HG03103 (cell line): ENCODE measurements around the gene COL7A1.
"Not testable (repeated sequence)": the region's sequence is repeated elsewhere in the genome, so short reads cannot be mapped to it uniquely, and the experiment has no call there.

ENCODE experiments used
- ATAC-seq: cut with Tn5 transposase; IDR thresholded peaks from one replicate; pipeline ENCODE4 v1.9.1; 2021; ENCODE audit warnings: low read depth; ENCODE audit not compliant: unreplicated experiment

Gene COL7A1

DNA sequence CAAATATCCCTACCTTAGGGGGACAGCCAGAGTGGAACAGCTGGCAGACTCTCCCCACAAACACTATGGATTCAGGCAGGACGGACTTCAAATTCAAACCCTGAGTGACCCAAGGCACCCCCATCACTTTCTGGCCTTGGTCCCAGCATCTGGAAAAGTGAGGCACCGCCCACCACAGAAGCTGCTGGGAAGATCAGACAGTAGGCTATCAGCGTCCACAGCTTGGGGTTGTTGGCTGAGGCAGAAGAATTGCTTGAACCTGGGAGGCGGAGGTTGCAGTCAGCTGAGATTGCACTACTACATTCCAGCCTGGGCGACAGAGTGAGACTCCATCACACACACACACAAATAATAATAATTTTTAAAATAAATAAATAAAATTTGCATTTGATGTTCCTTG lies 47.0 kb downstream of the COL7A1 start:
- no peak for ATAC-seq

DNA sequence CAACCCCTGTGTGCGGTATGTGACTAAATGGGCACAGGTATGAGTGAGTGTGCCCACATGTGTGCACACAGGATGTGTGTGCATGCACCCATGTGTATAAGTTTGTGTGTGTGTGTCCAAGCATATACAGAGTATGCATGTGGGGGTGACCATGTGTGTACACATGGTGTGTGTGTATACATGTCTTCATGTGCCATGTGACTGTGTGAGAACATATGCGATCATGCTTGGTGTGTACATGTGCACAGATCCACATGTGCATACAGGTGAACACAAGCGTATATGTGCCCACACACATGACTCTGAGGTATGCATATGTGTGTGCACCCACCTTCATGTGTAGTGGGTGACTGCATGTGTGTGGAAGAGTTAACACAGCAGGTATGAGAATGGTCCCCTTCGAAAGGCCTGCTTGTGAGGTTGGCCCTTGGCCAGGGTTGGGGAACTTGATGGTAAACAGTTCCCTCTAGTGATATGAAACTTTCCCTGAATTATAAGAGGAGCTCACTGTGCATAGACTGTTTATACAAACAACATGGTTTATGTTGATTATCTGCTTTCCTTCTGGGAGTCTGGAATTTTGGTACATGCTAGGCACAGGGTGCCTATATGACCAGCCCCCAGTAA lies 48.8 kb downstream of the COL7A1 start:
- ATAC-seq: no peak

- ATAC-seq: no peak
Observed at GRCh38 chr3:48544141-48544540, 51.0 kb downstream of the COL7A1 start.

GRCh38 chr3:48543271-48543866 lies 51.8 kb downstream of the COL7A1 start:
- no peak for ATAC-seq

DNA sequence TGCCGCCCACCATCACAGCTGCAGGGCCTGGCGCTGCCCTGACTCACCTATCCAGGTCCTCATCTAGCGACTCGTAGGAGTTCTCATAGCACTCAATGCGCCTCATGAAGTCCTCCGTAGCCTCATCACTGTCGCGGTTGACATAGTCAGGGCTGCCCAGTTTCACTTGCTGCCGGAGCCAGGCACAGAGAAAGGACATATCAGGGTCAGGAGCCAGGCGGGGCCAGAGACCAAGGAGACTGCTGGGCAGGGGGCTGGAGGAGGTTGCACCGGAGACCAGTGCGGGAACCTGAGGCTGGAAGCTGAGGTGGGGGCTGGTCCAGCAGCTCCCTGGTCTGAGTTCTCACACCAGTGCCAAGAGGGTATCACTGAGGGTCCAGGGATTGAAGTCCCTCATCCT lies 56.7 kb downstream of the COL7A1 start:
- no peak for ATAC-seq

DNA sequence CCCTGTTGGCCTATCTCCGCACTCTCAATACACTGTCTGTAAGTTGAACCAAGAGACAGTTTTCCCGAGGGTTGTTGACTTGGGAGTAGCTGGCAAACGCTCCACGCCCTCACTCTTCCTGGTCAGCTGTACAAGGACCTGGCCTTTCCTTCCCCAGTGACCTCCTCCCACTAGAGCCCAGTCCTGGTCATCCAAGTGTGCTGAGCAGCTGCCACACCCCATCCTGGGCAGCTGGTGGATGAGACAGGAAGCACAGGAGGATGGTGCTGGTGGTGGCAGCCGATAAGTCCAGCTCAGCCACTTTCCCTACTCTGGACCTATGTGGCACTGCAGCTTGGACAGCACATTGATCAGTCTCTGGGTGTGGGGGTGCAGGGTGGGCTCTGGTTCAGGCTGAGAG lies 58.3 kb downstream of the COL7A1 start:
- ATAC-seq: no peak

- no peak for ATAC-seq
Observed at GRCh38 chr3:48536116-48536515, 59.0 kb downstream of the COL7A1 start.

DNA sequence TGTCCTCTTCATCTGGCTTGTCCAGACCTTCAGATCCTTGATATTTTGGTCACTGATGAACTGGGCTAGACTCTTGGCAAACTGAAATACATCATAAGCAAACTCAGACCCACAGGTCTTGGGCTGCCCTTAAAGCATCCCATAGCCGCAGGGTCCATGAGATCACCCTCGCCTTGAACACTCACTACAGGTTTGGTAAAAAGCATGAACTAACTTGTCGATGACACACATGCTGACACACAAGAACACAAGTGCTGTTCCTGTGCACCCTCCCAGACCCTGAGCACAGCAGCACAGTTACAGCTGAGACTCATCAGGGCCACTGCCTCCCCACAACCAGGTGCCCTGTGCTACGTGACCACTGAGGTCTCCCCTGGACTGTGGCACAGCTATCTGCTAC lies 59.6 kb downstream of the COL7A1 start:
- no peak for ATAC-seq

- no peak for ATAC-seq
Observed at GRCh38 chr3:48532977-48533337, 62.2 kb downstream of the COL7A1 start.

GRCh38 chr3:48532271-48532976 lies 62.7 kb downstream of the COL7A1 start:
- no peak for ATAC-seq

- not testable (repeated sequence) for ATAC-seq
Observed at GRCh38 chr3:48530701-48531100, 64.4 kb downstream of the COL7A1 start.

GRCh38 chr3:48528754-48529153 lies 66.4 kb downstream of the COL7A1 start:
- ATAC-seq: no peak

DNA sequence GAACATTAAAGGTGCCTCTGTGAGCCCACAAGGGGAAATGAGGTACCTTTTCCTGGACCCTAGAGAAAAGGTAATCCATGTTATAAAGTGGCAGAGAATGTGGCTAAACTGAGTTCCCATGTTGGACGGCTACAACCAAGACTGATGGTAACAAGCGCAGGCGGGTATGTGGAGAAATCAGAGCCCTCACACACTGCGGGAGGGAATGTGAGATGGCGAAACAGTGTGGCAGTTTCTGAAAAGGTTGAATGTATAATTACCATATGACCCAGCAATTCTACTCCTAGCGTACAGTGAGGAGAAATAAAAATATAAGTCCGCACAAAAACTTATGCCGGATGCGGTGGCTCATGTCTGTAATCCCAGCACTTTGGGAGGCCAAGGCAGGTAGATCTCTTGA lies 67.1 kb downstream of the COL7A1 start:
- ATAC-seq: no peak

- ATAC-seq: no peak
Observed at GRCh38 chr3:48524970-48525369, 70.2 kb downstream of the COL7A1 start.

DNA sequence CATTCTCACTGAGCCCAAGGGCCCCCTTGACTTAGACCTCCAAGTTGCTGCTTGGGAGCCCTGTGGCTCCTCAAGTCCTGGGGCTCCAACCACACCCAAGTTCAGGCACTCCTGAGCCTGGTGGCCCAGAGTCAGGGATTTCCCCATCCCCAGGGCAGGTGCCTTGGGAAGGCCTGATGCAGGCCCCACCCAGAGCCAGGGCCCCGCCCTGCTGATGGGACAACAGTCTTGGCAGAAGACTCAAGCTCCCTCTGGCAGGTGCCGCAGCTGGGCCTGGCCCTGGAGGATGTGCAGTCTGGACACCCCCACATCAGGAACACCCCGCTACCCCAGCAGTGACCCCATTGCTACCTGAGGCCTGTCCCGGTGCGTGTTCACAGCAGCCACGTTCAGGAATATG lies 73.5 kb downstream of the COL7A1 start:
- no peak for ATAC-seq

DNA sequence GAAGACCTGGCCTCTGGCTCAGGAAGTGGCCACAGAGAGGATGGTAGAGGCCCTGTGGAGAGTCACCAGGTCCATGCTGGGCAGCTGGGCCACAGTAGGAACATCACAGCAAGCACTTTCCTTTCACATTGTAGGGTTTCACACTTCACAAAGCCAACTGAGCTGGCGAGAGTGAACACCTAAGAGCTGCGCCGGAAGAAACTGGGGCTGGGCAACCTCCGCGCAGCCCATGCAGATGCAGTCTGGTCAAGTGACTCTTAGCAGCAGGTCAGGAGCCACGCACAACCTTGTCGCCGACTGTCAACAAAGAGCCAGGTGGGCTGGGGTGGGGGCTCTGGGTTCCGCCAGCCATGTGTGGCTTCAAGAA lies 75.9 kb downstream of the COL7A1 start:
- no peak for ATAC-seq

GRCh38 chr3:48518638-48519276 lies 76.4 kb downstream of the COL7A1 start:
- no peak for ATAC-seq

- no peak for ATAC-seq
Observed at GRCh38 chr3:48518069-48518468, 77.1 kb downstream of the COL7A1 start.

GRCh38 chr3:48516571-48516970 lies 78.6 kb downstream of the COL7A1 start:
- no peak for ATAC-seq

DNA sequence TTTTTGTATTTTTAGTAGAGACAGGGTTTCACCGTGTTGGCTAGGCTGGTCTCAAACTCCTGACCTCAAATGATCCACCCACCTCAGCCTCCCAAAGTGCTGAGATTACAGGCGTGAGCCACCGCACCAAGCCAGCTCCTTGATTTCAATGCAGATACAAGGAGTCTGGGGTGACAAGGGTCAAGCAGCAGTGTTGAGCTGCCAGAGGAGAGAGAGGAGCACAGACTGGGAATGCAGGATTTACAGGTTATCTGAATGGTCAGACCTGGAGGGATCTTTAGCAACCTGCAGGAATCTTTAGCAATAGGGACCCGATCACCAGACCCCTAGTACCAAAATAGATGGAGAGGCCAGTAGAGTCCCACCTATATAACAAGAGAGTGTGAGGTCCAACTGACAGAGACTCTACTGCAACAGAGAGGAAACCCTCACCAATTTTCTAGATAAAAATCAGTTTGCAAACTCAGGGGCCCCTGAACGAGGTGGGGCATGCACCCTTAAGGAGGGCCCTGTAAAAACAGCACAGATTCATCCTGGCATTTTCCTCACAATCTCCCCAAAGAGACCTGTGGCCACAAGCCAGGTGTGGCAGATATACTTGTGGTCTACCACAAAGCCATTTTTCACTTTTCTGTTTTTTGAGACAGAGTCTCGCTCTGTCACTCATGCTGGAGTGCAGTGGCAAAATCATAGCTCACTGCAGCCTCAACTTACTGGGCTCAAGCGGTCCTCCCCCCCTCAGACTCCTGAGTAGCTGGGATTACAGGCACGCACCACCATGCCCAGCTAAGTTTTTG lies 80.5 kb downstream of the COL7A1 start:
- ATAC-seq: no peak
